NCI-H524 treated with DMSO at 0.1 percent for 48 hours (cell line): ENCODE measurements around the gene GON4L.
"Not testable (repeated sequence)": the region's sequence is repeated elsewhere in the genome, so short reads cannot be mapped to it uniquely, and the experiment has no call there.

ENCODE experiments used
- DNase-seq: peaks from one replicate; lab custom pipeline; 2025; lab: John Stamatoyannopoulos, UW

The GON4L gene

GRCh38 chr1:155856975-155857930 is at the start of gene GON4L:
TSS of gene GON4L (minus strand) at chr1:155857214. CDS start at chr1:155853780, 3,434 bp downstream.
- DNase-seq, result peak; percentile 71

GRCh38 chr1:155904261-155904660 is 47.2 kb upstream of the GON4L start:
- DNase-seq, result no peak

GRCh38 chr1:155900161-155900560 is 43.1 kb upstream of the GON4L start:
- DNase-seq, result no peak

- DNase-seq, result no peak
Observed at GRCh38 chr1:155899683-155900082, 42.7 kb upstream of the GON4L start.

GRCh38 chr1:155898888-155899287 is 41.9 kb upstream of the GON4L start:
- no peak for DNase-seq

GRCh38 chr1:155897746-155898145 is 40.7 kb upstream of the GON4L start:
- no peak for DNase-seq

- not testable (repeated sequence) for DNase-seq
Observed at GRCh38 chr1:155896476-155896875, 39.5 kb upstream of the GON4L start.

GRCh38 chr1:155895617-155896016 is 38.6 kb upstream of the GON4L start:
- not testable (repeated sequence) for DNase-seq

GRCh38 chr1:155893389-155894142 is 36.6 kb upstream of the GON4L start:
- no peak for DNase-seq

- DNase-seq, result no peak
Observed at GRCh38 chr1:155892796-155893195, 35.8 kb upstream of the GON4L start.

- DNase-seq, result no peak
Observed at GRCh38 chr1:155890251-155890650, 33.2 kb upstream of the GON4L start.

- no peak for DNase-seq
Observed at GRCh38 chr1:155889566-155889965, 32.6 kb upstream of the GON4L start.

GRCh38 chr1:155888481-155888880 is 31.5 kb upstream of the GON4L start:
- no peak for DNase-seq

GRCh38 chr1:155884982-155885381 is 28.0 kb upstream of the GON4L start:
- no peak for DNase-seq

- DNase-seq, result no peak
Observed at GRCh38 chr1:155884031-155884960, 27.3 kb upstream of the GON4L start.

- no peak for DNase-seq
Observed at GRCh38 chr1:155882766-155883165, 25.8 kb upstream of the GON4L start.

- DNase-seq, result no peak
Observed at GRCh38 chr1:155882235-155882634, 25.2 kb upstream of the GON4L start.

- DNase-seq, result no peak
Observed at GRCh38 chr1:155880950-155881349, 23.9 kb upstream of the GON4L start.

GRCh38 chr1:155880251-155880650 is 23.2 kb upstream of the GON4L start:
- no peak for DNase-seq

- no peak for DNase-seq
Observed at GRCh38 chr1:155877945-155878344, 20.9 kb upstream of the GON4L start.

GRCh38 chr1:155873860-155874259 is 16.8 kb upstream of the GON4L start:
- no peak for DNase-seq

GRCh38 chr1:155872527-155872926 is 15.5 kb upstream of the GON4L start:
- no peak for DNase-seq
